Measurements from ENCODE around the gene IFNW1. TPM values are rescaled to one million over a fixed set of nuclear protein-coding genes. Genes with fewer than 3 reads are reported as not detected.

IFNW1 gene
- polyA plus RNA-seq, 3 donors from 2014 or later, result not detected

DNA sequence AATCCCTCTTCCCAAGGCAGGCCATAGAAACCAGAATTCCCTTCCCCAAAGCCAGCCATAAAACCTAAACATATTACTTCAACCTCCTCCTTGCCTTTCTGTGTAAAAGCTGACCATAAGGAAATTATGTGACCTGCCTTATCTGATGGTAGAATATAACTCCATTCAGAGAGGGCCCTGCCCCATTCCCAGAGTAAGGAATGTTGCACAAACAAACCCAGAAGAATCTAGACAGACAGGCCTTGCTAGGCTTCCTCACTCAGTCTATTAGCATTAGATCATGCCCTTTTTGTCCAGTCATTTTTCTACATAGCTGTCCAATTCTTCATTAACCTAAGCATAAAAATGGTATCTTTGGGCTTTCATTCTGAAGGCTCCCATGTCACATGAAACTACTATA, 46.1 kb downstream of the IFNW1 start:
- peaks cover 0 to 2% (median 2%) of the 10 kb centered on the region in 3 donors for H3K27me3 Mint-ChIP-seq (ENCODE audit: low read depth in 3 of 3)
- DNase-seq, result no peak
- no peaks in the 10 kb centered on the region for H3K9me3 Mint-ChIP-seq
- H3K36me3 Mint-ChIP-seq, result no peaks in the 10 kb centered on the region
- H3K4me1 Mint-ChIP-seq, result peaks cover 23 to 24% of the 10 kb centered on the region in 2 donors
- peak overlapping the region; percentile 90 to 94 (median 92) for H3K27ac Mint-ChIP-seq
- peak overlapping the region in 1 of 5 donors; percentile 83 for H3K4me3 Mint-ChIP-seq

Other genes with a start within 250 kb of the IFNW1 start
- gene HACD4, start 110.2 kb downstream of the IFNW1 start, polyA plus RNA-seq, result 1 to 10 TPM; 6.5 to 8.9 (median 6.7) TPM
- gene IFNB1, start 63.9 kb downstream of the IFNW1 start, polyA plus RNA-seq, result not detected
- not detected for gene IFNA21, start 24.8 kb upstream of the IFNW1 start, polyA plus RNA-seq
- gene IFNA4, start 45.8 kb upstream of the IFNW1 start, polyA plus RNA-seq, result not detected
- not detected for gene IFNA7, start 60.4 kb upstream of the IFNW1 start, polyA plus RNA-seq
- not detected for gene IFNA10, start 65.3 kb upstream of the IFNW1 start, polyA plus RNA-seq
- gene IFNA16, start 75.5 kb upstream of the IFNW1 start, polyA plus RNA-seq, result not detected
- gene IFNA17, start 86.4 kb upstream of the IFNW1 start, polyA plus RNA-seq, result not detected
- gene IFNA14, start 98.2 kb upstream of the IFNW1 start, polyA plus RNA-seq, result not detected
- gene IFNA5, start 163.5 kb upstream of the IFNW1 start, polyA plus RNA-seq, result not detected
- 10 to 100 TPM in 2 of 3 donors, 1 to 10 TPM in 1; 7.5 to 14.2 (median 13.7) TPM for gene KLHL9, start 193.6 kb upstream of the IFNW1 start, polyA plus RNA-seq
- not detected for gene IFNA6, start 209.1 kb upstream of the IFNW1 start, polyA plus RNA-seq
- not detected for gene IFNA13, start 226.2 kb upstream of the IFNW1 start, polyA plus RNA-seq
- gene IFNA2, start 243.6 kb upstream of the IFNW1 start, polyA plus RNA-seq, result not detected